GM18951 (cell line): ENCODE data around the gene TAS2R60.
"Not testable (repeated sequence)": the region's sequence is repeated elsewhere in the genome, so short reads cannot be mapped to it uniquely, and the experiment has no call there.

Experiments
- POLR2A ChIP-seq: IDR thresholded peaks from 4 replicates; pipeline ENCODE4 v1.6.1; 2011; ENCODE audit warnings: mild to moderate bottlenecking; ENCODE audit not compliant: insufficient read length, insufficient read depth; ENCODE audit errors: extremely low read depth
- in situ Hi-C: fragments of 300-500 bp; cut with MboI; formaldehyde crosslinking; loops from one replicate; pipeline ENCODE4 v1.12.0; 2022; ENCODE audit warnings: low sequenced_read_pairs, mixed read lengths, inconsistent platforms; ENCODE audit not compliant: unreplicated experiment

The TAS2R60 gene

GRCh38 chr7:143443153-143443552 lies at the start of gene TAS2R60:
Gene TAS2R60, plus strand, starts transcription at chr7:143443453. Its CDS starts 0 bp downstream, at chr7:143443453.
- TF ChIP-seq POLR2A, result no peak
- in situ Hi-C loops, result no loop called here

GRCh38 chr7:143394068-143394467 lies 49.2 kb upstream of the TAS2R60 start:
- no peak for TF ChIP-seq POLR2A
- in situ Hi-C loops, result no loop called here

GRCh38 chr7:143394777-143395176 lies 48.5 kb upstream of the TAS2R60 start:
- in situ Hi-C loops, result no loop called here
- no peak for TF ChIP-seq POLR2A

- in situ Hi-C loops, result no loop called here
These were observed 47.8 kb upstream of the TAS2R60 start for GRCh38 chr7:143395187-143396149.

GRCh38 chr7:143396182-143396581 lies 47.1 kb upstream of the TAS2R60 start:
- no peak for TF ChIP-seq POLR2A
- in situ Hi-C loops, result no loop called here

More at GRCh38 chr7:143395187-143396149, 47.8 kb upstream of the TAS2R60 start:
- TF ChIP-seq POLR2A, result no peak

GRCh38 chr7:143396625-143397556 lies 46.4 kb upstream of the TAS2R60 start:
- in situ Hi-C loops, result no loop called here
- TF ChIP-seq POLR2A, result no peak

GRCh38 chr7:143397710-143398530 lies 45.3 kb upstream of the TAS2R60 start:
- no peak for TF ChIP-seq POLR2A
- in situ Hi-C loops, result no loop called here

GRCh38 chr7:143398616-143399015 lies 44.6 kb upstream of the TAS2R60 start:
- in situ Hi-C loops, result no loop called here
- no peak for TF ChIP-seq POLR2A

GRCh38 chr7:143399151-143399550 lies 44.1 kb upstream of the TAS2R60 start:
- in situ Hi-C loops, result no loop called here
- TF ChIP-seq POLR2A, result no peak

GRCh38 chr7:143399642-143400041 lies 43.6 kb upstream of the TAS2R60 start:
- in situ Hi-C loops, result no loop called here
- TF ChIP-seq POLR2A, result no peak

- in situ Hi-C loops, result no loop called here
- TF ChIP-seq POLR2A, result no peak
These were observed 42.0 kb upstream of the TAS2R60 start for GRCh38 chr7:143401265-143401664.

- in situ Hi-C loops, result not testable (repeated sequence)
These were observed 41.0 kb upstream of the TAS2R60 start for GRCh38 chr7:143402233-143402632.
